ENCODE measurements around the gene SPECC1L. TPM values are rescaled to one million over a fixed set of nuclear protein-coding genes. Genes with fewer than 3 reads are reported as not detected.

SPECC1L gene
- total RNA-seq, 1 experiment from 2014 or later, result 35.1 TPM

DNA sequence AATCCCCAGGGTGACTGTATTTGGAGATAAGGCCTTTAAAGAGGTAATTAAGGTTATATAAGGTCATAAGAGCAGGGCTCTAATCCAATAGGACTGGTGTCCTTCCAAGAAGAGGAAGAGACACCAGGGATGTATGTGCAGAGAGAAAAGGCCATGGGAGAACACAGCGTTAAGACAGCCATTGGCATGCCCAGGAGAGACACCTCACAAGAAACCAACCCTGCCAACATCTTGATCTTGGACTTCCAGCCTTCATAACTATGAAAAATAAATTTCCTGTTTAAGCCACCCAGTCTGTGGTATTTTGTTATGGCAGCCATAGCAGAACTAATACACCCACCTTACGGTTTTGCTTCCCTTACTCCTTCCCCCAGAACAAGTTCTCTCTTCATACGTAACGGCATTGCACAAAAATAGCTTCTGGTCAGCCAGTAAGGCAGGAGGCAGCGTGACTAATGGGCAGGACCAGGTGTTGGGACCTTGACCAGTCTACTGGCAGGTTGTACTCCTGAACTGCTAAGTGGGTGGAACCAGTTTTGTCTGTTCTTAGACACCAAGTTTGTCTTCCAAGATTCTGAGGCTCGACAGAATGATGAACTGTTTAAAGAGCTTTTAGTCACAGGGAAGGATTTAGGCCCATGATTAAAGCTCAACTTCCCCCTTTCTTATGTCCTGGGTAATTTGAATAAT lies 192.6 kb downstream of the SPECC1L start:
- Histone ChIP-seq H3K27me3 (ENCODE audit: low read length) (no peaks in the 10 kb centered on the region), H3K36me3 (ENCODE audit: insufficient read depth, low read length) (no peaks in the 10 kb centered on the region), H3K4me2 (ENCODE audit: low read depth, low read length, poor library complexity, severe bottlenecking) (peak overlapping the region; percentile 13), H2AFZ (ENCODE audit: low read length) (no peak overlapping the region; the same call in 1 of the 2 replicates), H3K9me3 (ENCODE audit: low read length) (no peaks in the 10 kb centered on the region), H3K27ac (ENCODE audit: low read length) (peak overlapping the region; percentile 49), H3K4me1 (ENCODE audit: low read length) (peaks cover 41% of the 10 kb centered on the region), H3K9ac (ENCODE audit: low read length) (no peak overlapping the region), H3K9me2 (replicated peaks; ENCODE audit: insufficient read depth, low read length) (no peaks in the 10 kb centered on the region), H3K4me3 (ENCODE audit: low read length) (no peak overlapping the region), H4K20me1 (ENCODE audit: insufficient read depth, low read depth, low read length) (no peaks in the 10 kb centered on the region), H3K79me2 (ENCODE audit: low read length) (no peaks in the 10 kb centered on the region)
- peak; percentile 79 for DNase-seq

DNA sequence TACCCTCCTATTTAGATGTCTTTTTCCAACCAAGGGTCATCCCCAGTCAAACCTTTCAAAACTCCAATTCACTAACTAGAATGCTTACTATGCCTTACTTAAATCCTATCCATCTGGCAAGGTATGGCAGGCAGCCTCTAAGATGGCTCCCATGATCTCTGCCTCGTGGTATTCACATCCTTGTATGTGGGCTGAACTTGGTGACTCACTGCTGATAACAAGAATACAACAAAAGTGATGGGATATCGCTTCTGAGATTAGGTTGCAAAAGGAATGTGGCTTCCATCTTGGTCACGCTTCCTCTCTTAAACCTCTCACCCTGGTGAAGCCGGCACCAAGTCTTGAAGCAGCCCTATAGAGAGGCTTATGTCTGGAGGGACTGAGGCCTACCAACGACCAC lies 194.9 kb downstream of the SPECC1L start:
- Histone ChIP-seq H3K9ac (ENCODE audit: low read length) (no peak overlapping the region), H3K9me3 (ENCODE audit: low read length) (no peaks in the 10 kb centered on the region), H3K36me3 (ENCODE audit: insufficient read depth, low read length) (no peaks in the 10 kb centered on the region), H4K20me1 (ENCODE audit: insufficient read depth, low read depth, low read length) (no peaks in the 10 kb centered on the region), H3K9me2 (replicated peaks; ENCODE audit: insufficient read depth, low read length) (no peaks in the 10 kb centered on the region), H3K4me2 (ENCODE audit: low read depth, low read length, poor library complexity, severe bottlenecking) (no peak overlapping the region), H3K79me2 (ENCODE audit: low read length) (no peaks in the 10 kb centered on the region), H3K4me3 (ENCODE audit: low read length) (no peak overlapping the region), H3K27me3 (ENCODE audit: low read length) (no peaks in the 10 kb centered on the region), H3K4me1 (ENCODE audit: low read length) (peaks cover 35% of the 10 kb centered on the region), H2AFZ (ENCODE audit: low read length) (no peak overlapping the region), H3K27ac (ENCODE audit: low read length) (no peak overlapping the region)
- DNase-seq, result no peak

DNA sequence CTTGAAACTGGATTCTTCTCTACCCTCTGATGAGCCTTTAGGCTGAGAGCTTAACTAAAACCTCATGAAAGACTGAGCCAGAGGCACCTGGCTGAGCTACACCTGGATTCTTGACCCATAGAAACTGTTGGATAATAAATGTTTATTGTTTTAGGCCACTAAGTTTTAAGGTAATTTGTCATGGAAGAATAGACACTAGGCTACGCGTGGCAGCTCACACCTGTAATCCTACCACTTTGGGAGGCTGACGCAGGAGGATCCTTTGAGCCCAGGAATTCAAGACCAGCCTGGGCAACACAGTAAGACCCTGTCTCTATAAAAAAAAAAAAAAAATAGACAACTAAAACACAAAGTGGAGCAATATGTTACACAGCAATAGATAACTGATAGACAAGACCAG lies 195.3 kb downstream of the SPECC1L start:
- DNase-seq, result no peak
- Histone ChIP-seq H3K4me3 (ENCODE audit: low read length) (no peak overlapping the region), H2AFZ (ENCODE audit: low read length) (no peak overlapping the region), H3K36me3 (ENCODE audit: insufficient read depth, low read length) (no peaks in the 10 kb centered on the region), H3K9me2 (replicated peaks; ENCODE audit: insufficient read depth, low read length) (no peaks in the 10 kb centered on the region), H3K4me2 (ENCODE audit: low read depth, low read length, poor library complexity, severe bottlenecking) (no peak overlapping the region), H4K20me1 (ENCODE audit: insufficient read depth, low read depth, low read length) (no peaks in the 10 kb centered on the region), H3K27me3 (ENCODE audit: low read length) (no peaks in the 10 kb centered on the region), H3K9ac (ENCODE audit: low read length) (no peak overlapping the region), H3K9me3 (ENCODE audit: low read length) (no peaks in the 10 kb centered on the region), H3K4me1 (ENCODE audit: low read length) (peaks cover 32% of the 10 kb centered on the region), H3K27ac (ENCODE audit: low read length) (no peak overlapping the region), H3K79me2 (ENCODE audit: low read length) (no peaks in the 10 kb centered on the region)

DNA sequence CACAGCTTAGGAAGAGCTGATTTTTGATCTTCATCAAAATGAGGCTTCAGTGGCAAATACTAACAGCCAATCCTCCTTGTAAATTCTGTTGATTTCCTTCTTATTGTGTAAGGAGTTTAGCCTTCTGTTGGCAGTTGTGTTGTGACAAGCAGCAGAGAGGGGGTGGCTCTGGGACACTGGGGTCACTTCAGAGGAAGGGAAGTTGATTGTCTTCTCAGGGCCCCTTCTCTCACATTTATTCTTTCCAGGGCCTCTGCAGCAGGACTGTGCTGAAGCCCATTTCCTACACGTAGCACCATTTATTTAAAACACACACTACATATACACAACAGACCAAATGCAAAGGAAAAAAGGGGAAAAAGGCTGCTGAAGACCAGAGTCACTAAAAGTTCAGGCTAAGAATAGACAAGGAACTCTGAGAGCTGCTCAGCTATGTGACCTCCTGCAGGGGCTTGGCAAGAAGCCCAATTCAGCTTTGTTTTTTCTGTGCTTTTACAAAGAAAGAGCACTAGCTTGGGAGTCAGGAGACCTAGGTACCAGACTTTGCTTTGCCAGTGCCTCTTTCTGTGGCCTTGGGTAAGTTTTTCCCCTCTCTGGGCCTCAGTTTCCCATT lies 196.2 kb downstream of the SPECC1L start:
- peak; percentile 69 for DNase-seq
- no peak overlapping the region for H3K4me3 ChIP-seq (ENCODE audit: low read length)
- H3K9ac ChIP-seq (ENCODE audit: low read length), result peak overlapping the region; percentile 32
- peaks cover 39% of the 10 kb centered on the region for H3K4me1 ChIP-seq (ENCODE audit: low read length)
- H2AFZ ChIP-seq (ENCODE audit: low read length), result peak overlapping the region; percentile 12; the same call in 1 of the 2 replicates
- no peaks in the 10 kb centered on the region for H4K20me1 ChIP-seq (ENCODE audit: insufficient read depth, low read depth, low read length)
- H3K9me2 ChIP-seq (replicated peaks; ENCODE audit: insufficient read depth, low read length), result no peaks in the 10 kb centered on the region
- H3K27ac ChIP-seq (ENCODE audit: low read length), result peak overlapping the region; percentile 60
- H3K79me2 ChIP-seq (ENCODE audit: low read length), result no peaks in the 10 kb centered on the region
- H3K27me3 ChIP-seq (ENCODE audit: low read length), result no peaks in the 10 kb centered on the region
- no peaks in the 10 kb centered on the region for H3K9me3 ChIP-seq (ENCODE audit: low read length)
- peak overlapping the region; percentile 33 for H3K4me2 ChIP-seq (ENCODE audit: low read depth, low read length, poor library complexity, severe bottlenecking)
- H3K36me3 ChIP-seq (ENCODE audit: insufficient read depth, low read length), result no peaks in the 10 kb centered on the region

DNA sequence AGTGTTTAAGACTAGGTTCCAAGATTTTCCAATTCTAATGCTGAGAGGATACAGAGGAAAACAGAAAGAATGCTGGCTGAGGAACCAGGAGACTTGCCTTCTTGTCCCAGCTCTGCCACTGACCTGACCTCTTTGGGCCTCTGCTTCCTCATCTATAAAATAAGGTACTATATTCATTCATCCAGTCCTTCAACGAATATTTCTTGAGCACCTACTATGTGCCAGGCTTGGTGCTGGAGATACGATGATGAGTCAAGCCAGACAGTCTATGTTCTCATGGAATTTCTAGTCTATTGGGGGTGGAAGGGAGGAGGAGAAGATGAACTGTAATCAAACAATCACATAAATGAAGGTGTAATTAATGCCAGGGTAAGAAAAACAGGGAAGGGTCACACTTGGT lies 196.7 kb downstream of the SPECC1L start:
- H4K20me1 ChIP-seq (ENCODE audit: insufficient read depth, low read depth, low read length), result no peaks in the 10 kb centered on the region
- no peaks in the 10 kb centered on the region for H3K27me3 ChIP-seq (ENCODE audit: low read length)
- H3K4me3 ChIP-seq (ENCODE audit: low read length), result no peak overlapping the region
- peaks cover 42% of the 10 kb centered on the region for H3K4me1 ChIP-seq (ENCODE audit: low read length)
- no peaks in the 10 kb centered on the region for H3K36me3 ChIP-seq (ENCODE audit: insufficient read depth, low read length)
- peak overlapping the region; percentile 32 for H3K9ac ChIP-seq (ENCODE audit: low read length)
- H3K9me2 ChIP-seq (replicated peaks; ENCODE audit: insufficient read depth, low read length), result no peaks in the 10 kb centered on the region
- peak overlapping the region; percentile 33 for H3K4me2 ChIP-seq (ENCODE audit: low read depth, low read length, poor library complexity, severe bottlenecking)
- no peaks in the 10 kb centered on the region for H3K79me2 ChIP-seq (ENCODE audit: low read length)
- H3K9me3 ChIP-seq (ENCODE audit: low read length), result no peaks in the 10 kb centered on the region
- H2AFZ ChIP-seq (ENCODE audit: low read length), result 0 out of 2 replicates have a peak overlapping the region, but pooled peaks have one; percentile 12
- H3K27ac ChIP-seq (ENCODE audit: low read length), result peak overlapping the region; percentile 60; the same call in 1 of the 2 replicates
- DNase-seq, result no peak

Other genes starting within 250 kb of the SPECC1L start
- gene SUSD2, start 89.3 kb upstream of the SPECC1L start, total RNA-seq (2014; rRNA removed; shearing (Covaris generic); ENCODE audit: low replicate concordance), result 0.14 and 0.26 TPM in 2 replicates
- gene GGT5, start 25.7 kb upstream of the SPECC1L start, total RNA-seq (2014; rRNA removed; shearing (Covaris generic); ENCODE audit: low replicate concordance), result not detected in 2 replicates
- 65.9 and 86.7 TPM in 2 replicates for gene ADORA2A, start 156.8 kb downstream of the SPECC1L start, total RNA-seq (2014; rRNA removed; shearing (Covaris generic); ENCODE audit: low replicate concordance)
- gene UPB1, start 224.5 kb downstream of the SPECC1L start, total RNA-seq (2014; rRNA removed; shearing (Covaris generic); ENCODE audit: low replicate concordance), result 0.19 and 1.3 TPM in 2 replicates